NCI-H1417 (cell line): ENCODE data around the gene OPCML.

Experiments
- DNase-seq, 3 experiments: peaks; one replicate each; lab custom pipeline; 2025; lab: John Stamatoyannopoulos, UW

The OPCML gene

DNA sequence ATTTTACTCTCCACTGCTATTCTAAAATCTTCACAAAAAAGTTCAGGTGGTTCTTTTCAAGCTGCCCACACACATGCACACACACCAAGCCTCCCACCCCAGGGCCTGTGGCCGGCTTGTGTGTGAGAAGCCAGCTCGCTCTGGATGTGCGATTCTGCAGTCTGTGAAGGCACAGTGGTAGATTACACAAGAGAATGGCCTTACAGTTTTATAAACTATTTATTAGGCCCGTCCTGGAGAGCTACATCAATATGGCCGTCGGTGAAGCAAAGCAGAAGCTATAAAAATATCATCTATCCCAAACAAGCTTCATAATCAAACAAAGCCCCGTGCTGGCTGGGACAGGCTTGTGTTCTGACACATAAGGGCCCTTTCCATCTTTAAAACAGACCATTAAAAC, 240.5 kb downstream of the OPCML start:
- DNase-seq = no peak

GRCh38 chr11:133285359-133285758, 246.9 kb downstream of the OPCML start:
- DNase-seq = no peak

GRCh38 chr11:133284156-133284555, 248.1 kb downstream of the OPCML start:
- DNase-seq = no peak

DNA sequence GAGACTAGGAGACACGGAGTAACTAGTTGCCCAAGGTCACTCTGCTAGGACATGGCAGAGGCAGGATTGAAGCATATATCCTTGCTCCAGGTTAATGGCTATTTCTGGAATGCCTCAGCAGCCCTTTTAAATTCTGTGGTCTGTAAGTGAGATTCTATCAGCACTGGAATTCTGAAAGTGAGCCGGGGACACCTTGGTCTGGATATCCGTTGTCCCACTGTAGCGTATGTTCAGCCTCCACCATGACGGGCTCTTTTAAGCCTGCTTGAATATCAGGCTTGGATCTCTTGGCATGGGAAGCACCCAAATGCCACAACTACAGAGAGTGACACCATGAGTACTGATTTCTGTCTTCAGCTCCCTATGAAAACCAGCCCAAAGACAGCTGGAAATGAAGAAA, 254.4 kb downstream of the OPCML start:
- DNase-seq = no peak

DNA sequence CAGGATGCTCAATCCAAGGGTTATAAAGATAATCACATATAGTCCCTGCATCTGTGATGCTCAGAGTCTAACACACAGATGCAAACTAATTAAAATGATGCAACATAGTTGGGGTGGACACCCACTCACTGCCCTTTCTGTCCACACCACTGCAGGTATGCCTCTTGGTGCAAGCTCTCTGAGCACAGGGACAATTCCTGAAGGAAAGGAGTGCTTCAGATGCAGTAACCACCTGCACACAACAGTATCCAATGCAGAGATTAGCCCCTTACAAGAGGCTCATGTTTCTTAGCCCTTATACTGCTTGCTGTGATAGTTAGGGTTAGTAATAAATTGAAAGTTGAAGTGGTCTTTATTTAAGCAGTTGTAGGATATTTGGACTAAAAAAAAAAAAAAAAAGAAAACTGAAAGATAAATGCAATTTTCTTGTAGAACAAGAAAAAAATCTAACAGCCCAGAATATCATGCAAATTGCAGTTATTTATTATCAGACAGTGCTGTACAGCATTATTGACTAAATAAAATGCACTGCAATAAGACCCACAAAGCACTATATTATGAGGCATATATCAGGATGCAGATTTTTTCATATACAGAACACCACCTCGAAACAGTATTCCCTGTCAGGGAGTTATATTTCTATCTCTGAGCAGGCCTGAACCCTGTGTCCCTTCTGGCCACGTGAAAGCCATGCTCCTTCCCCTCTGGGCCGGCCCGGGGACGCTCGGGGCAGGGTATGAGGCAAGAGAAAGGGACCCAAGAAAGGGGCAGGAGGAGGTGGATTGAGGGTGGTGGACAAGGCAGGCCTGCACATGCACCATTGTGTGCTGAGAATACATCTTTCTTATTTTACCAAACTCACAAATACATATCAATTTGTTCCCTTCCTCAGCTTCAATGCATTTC, 260.2 kb downstream of the OPCML start:
- DNase-seq = no peak

- peak in 1 of 3 experiments; percentile 59 for DNase-seq
Measured at GRCh38 chr11:133271206-133271605, 261.1 kb downstream of the OPCML start.

DNA sequence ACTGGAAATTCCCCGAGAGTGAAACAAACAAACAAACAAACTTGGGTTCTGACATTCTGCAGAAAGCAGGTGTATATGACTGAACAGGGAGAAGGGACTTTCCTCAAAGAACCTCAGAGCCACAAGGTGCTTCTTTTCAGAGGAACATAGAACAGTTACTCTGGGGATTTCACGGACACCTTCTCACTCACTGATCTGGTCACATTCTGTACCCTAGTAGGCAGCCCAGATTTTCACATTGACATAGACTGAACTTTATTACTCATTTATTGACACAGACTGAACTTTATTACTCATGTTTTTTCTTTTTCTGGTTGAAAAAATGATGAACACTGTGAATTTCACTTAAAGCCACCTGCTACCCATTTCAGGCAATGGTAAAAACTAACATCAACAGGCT, 263.0 kb downstream of the OPCML start:
- no peak for DNase-seq

GRCh38 chr11:133266986-133267385, 265.3 kb downstream of the OPCML start:
- no peak for DNase-seq

DNA sequence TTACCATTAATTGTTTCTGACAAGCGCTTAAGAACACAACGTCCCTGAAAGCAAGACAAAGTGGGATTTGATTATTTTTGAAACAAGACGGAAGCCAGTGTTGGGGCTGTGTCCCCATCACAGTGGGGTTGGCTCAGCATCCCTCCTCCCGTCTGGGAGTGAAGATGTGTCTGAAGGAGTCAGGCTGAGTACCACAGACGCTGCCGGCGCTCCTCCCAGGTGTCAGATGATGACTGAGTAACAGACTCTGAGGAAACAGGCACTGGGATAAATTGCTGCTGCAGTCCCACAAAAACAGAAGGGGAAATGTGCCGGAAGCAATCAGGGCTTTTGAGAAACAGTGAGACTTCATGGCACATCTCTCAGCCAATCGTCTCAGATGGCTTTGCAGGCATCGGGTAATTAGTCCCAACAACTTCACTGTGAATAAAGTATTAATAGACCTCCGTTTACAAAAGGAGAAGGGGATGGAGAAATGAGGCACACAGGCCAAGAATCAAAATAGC, 266.7 kb downstream of the OPCML start:
- no peak for DNase-seq

- no peak for DNase-seq
Measured at GRCh38 chr11:133263332-133263731, 269.0 kb downstream of the OPCML start.

DNA sequence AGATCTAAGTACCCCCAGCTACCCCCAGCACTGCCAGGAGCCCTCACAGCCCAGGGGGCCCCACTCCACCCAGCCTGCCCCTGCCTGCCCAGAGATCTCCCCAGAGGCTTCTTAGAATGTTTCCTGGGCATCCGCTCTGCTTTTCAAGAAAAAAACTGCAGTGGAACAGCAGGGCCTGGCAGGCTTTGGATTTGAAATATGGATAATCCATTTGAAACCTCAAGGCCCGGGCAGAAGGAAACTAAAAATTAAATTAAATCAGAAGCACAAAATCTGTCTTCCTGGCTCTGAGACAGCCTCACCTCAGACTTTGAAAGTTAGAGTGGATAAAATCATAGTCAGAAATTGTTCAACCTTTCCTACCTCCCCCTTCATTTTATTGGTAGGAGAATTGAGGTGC, 273.6 kb downstream of the OPCML start:
- no peak for DNase-seq

DNA sequence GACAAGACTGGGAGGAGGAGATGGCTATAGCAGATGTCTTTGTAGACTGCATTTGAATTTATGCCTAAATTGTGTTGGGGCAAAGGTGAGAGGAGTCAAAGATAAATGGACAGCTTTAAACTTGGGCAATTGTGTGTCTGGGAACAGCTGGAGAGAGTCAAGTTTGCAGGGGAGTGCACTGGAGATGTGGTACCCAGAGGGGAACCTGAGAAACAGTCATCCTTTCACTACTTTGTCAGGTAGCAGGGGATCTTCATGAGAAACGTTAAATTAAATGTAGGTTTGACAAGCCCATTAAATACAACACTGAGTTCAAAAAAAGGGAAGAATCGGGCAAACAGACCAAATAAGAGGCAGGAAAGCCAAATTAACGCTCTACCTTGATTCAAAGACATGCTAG, 277.7 kb downstream of the OPCML start:
- no peak for DNase-seq

- DNase-seq = no peak
Measured at GRCh38 chr11:133253570-133253969, 278.7 kb downstream of the OPCML start.

GRCh38 chr11:133251841-133252240, 280.5 kb downstream of the OPCML start:
- DNase-seq = no peak

DNA sequence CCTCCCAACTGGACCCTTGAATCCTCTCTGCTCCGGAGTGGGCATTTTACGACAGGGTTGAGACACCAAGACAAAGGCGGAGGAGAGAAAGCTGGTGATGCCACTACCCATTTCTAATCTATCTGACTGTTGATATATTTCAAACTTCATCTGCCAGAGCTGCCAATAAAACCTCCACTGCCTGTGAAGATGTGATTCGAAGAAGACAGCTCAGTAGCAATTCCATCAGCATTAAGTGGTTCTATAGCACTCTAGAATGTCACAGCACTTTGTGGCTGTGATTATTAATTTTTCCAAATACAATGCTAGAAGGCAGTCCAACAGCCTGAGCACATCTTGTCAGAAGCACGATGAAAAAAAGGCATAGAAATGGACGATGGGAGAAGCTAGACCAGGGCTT, 282.8 kb downstream of the OPCML start:
- DNase-seq = no peak

- no peak for DNase-seq
Measured at GRCh38 chr11:133249065-133249464, 283.2 kb downstream of the OPCML start.

GRCh38 chr11:133243832-133244231, 288.5 kb downstream of the OPCML start:
- no peak for DNase-seq

DNA sequence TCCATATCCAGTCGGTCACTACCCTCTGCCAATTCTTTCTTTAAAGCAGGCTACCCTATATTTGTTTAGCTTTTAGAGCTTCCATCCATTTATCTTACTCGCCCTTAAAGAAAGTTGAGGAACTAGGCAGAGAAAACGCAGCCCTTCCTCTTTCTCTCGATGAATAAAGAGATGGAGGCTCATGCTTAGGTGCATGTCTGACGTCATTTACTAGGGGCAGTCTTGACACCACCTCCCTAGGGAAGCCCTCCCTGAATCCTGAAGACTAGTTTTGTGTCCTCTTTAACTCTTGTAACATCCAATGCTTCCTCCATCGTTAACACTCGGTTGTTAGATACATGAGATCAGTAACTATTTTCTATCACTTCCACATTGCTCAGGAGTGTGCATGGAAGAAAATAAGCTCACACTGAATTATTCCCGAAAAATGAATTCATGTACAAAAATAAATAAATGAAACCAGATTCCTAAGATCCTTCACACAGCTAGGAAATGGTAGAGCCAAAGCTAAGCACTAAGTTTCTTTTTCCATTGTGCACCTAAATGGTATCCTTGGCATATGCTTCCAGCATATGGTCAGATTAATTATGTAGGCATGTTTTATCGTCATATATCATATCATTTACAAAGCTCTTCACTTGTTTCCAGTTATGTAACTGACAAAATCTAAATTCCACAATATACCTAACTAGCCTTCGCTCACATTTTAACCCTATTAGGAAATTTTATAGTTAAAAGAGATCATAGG, 291.2 kb downstream of the OPCML start:
- no peak for DNase-seq

DNA sequence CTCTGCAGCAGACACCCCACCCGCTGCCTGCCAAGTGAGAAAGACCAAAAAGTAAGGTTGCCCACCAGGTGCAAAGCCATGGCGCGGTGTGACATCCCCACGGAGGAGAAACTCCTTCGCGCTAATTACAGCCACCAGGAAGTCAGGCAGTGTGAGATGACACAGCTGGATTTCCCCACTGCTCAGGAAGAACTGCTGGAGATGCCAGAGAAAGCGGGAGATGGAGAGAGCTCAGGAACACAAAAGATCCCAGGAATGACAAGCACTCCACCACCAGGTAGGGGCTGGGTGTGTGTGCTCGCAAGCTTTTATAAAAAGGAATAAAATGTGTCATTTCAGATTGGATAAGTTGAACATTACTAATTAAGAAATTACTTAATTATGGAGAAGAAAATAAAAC, 292.7 kb downstream of the OPCML start:
- DNase-seq = no peak

- DNase-seq = no peak
Measured at GRCh38 chr11:133238495-133238894, 293.8 kb downstream of the OPCML start.

GRCh38 chr11:133238027-133238426, 294.3 kb downstream of the OPCML start:
- DNase-seq = no peak

GRCh38 chr11:133235381-133235780, 296.9 kb downstream of the OPCML start:
- no peak for DNase-seq

GRCh38 chr11:133234883-133235282, 297.4 kb downstream of the OPCML start:
- DNase-seq = no peak
